ENCODE measurements around the gene BTBD17. TPM values are rescaled to one million over a fixed set of nuclear protein-coding genes. Genes with fewer than 3 reads are reported as not detected.

Gene BTBD17
- polyA plus RNA-seq, 2 donors = not detected

GRCh38 chr17:74342224-74342623 is 19.4 kb downstream of the BTBD17 start:
- H3K4me3 ChIP-seq (ENCODE audit: low read depth in 1 of 2, low read length in 2 of 2) = no peak overlapping the region
- H3K4me1 ChIP-seq (ENCODE audit: control insufficient read depth in 2 of 2, insufficient read depth in 2 of 2, low read length in 1 of 2) = no peaks in the 10 kb centered on the region
- peaks cover 0 to 3% of the 10 kb centered on the region in 2 donors for H3K9me3 ChIP-seq (ENCODE audit: control insufficient read depth in 2 of 2, insufficient read depth in 1 of 2, low read depth in 1 of 2, low read length in 1 of 2)
- H3K27ac ChIP-seq (ENCODE audit: low read depth in 2 of 2, low read length in 1 of 2) = no peak overlapping the region
- 74 to 81% methylated on average over 10 of the region's 10 CpGs for WGBS, 2 donors
- H3K27me3 ChIP-seq (ENCODE audit: control insufficient read depth in 1 of 2, insufficient read depth in 2 of 2, low read length in 2 of 2) = no peaks in the 10 kb centered on the region
- H3K36me3 ChIP-seq (ENCODE audit: control insufficient read depth in 2 of 2, insufficient read depth in 2 of 2, low read length in 1 of 2) = no peaks in the 10 kb centered on the region

DNA sequence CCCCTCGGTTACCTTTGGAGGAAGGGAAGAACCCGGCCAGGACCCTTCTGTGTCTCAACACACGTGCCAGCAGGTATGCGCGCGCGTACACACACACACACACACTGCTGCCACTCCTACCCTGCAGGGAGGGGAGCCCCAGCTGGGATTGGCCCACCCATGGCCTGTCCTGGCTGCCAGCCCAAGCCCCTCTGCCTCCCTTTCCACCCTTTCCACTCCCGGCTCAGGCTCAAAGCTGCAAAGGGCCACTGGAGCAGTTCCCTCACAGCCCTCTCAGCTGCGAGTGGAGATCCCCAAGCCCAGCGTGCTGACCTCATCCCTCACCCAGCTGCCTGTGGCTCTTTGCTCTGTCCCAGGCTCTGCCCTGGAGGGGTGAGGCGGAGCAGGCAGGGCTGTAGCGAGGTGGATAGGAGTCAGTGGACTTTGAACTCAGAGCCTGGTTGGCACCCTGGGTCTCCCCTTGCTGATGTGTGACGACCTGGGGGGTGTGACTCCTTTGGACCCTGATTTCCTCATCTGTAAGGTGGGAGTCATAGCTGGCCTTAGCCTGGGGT is 21.1 kb downstream of the BTBD17 start:
- Histone ChIP-seq H3K27me3 (ENCODE audit: control insufficient read depth in 1 of 2, insufficient read depth in 2 of 2, low read length in 2 of 2) (no peaks in the 10 kb centered on the region), H3K9me3 (ENCODE audit: control insufficient read depth in 2 of 2, insufficient read depth in 1 of 2, low read depth in 1 of 2, low read length in 1 of 2) (peaks cover 0 to 3% of the 10 kb centered on the region in 2 donors), H3K4me1 (ENCODE audit: control insufficient read depth in 2 of 2, insufficient read depth in 2 of 2, low read length in 1 of 2) (no peaks in the 10 kb centered on the region), H3K4me3 (ENCODE audit: low read depth in 1 of 2, low read length in 2 of 2) (no peak overlapping the region), H3K36me3 (ENCODE audit: control insufficient read depth in 2 of 2, insufficient read depth in 2 of 2, low read length in 1 of 2) (no peaks in the 10 kb centered on the region), H3K27ac (ENCODE audit: low read depth in 2 of 2, low read length in 1 of 2) (no peak overlapping the region)
- WGBS, 2 donors = 59 to 64% methylated on average over 8 to 13 of the region's 13 CpGs

DNA sequence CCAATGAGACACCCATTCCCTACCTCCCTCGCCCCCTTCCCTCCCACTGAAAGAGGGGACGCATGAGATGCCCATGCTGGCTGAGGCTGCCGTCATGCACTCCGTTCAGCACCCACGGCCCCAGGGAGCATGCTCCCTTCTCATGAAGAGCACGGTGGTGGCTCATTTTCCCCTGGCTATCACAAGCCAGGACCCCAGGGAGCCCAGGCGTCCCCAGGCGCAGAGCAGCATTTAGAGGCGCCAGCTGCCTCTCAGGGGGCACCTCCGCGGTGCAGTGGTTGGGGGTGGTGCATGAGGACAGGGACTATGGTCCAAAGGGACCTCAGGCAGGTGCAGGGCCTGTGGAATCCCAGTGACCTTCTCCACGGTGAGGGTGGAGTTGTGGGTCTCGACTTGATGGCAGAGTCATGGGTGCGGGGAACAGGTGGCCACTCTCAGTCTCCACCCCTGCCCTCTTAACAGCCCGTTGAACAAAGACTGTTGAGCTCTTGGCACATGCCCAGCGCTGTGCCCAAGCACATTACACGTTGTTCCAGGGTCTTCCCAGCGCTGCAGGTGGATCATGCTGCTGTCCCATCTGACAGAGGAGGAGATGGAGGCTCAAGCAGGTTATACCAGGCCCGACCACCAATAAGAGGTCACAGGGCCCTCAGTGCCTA is 22.0 kb downstream of the BTBD17 start:
- WGBS, 2 donors = 82 to 89% methylated on average over 17 to 19 of the region's 19 CpGs
- no peak overlapping the region for H3K27ac ChIP-seq (ENCODE audit: low read depth in 2 of 2, low read length in 1 of 2)
- no peaks in the 10 kb centered on the region for H3K36me3 ChIP-seq (ENCODE audit: control insufficient read depth in 2 of 2, insufficient read depth in 2 of 2, low read length in 1 of 2)
- no peaks in the 10 kb centered on the region for H3K4me1 ChIP-seq (ENCODE audit: control insufficient read depth in 2 of 2, insufficient read depth in 2 of 2, low read length in 1 of 2)
- no peaks in the 10 kb centered on the region for H3K27me3 ChIP-seq (ENCODE audit: control insufficient read depth in 1 of 2, insufficient read depth in 2 of 2, low read length in 2 of 2)
- no peak overlapping the region for H3K4me3 ChIP-seq (ENCODE audit: low read depth in 1 of 2, low read length in 2 of 2)
- H3K9me3 ChIP-seq (ENCODE audit: control insufficient read depth in 2 of 2, insufficient read depth in 1 of 2, low read depth in 1 of 2, low read length in 1 of 2) = peaks cover 0 to 3% of the 10 kb centered on the region in 2 donors

DNA sequence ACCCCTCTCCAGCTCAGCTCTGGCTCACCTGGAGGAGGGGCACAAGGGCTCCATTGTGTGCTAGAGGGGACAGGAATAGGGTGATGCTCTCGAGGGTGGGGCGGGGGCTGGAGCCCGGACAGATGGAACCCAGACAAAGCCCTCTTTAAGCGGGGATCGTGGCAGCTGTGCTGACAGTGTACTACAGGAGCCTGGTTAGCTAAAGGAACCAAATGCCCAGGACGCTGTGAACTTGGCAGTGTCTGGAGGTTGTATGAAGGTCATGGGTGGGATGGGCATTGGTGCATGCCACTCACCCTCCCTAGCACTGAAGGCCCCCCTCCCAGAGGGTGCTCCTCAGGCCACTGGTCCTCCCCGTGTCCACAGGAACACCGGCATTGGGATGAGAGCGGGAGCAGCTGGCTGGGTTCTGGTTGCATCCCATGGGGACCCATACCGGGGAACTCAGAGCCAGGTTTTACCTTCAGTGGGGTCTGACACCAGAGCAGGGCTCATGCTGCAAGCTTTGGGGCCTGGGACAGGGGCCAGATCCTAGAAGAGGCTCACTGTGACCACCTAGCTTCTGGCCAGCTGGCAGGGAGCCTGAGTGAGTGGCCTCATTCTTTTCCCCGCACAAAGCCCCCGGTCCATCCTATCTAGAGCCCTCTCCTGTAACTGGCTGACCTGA is 23.7 kb downstream of the BTBD17 start:
- H3K36me3 ChIP-seq (ENCODE audit: control insufficient read depth in 2 of 2, insufficient read depth in 2 of 2, low read length in 1 of 2) = no peaks in the 10 kb centered on the region
- 60 to 70% methylated on average over 12 of the region's 12 CpGs for WGBS, 2 donors
- no peaks in the 10 kb centered on the region for H3K4me1 ChIP-seq (ENCODE audit: control insufficient read depth in 2 of 2, insufficient read depth in 2 of 2, low read length in 1 of 2)
- H3K27me3 ChIP-seq (ENCODE audit: control insufficient read depth in 1 of 2, insufficient read depth in 2 of 2, low read length in 2 of 2) = no peaks in the 10 kb centered on the region
- H3K27ac ChIP-seq (ENCODE audit: low read depth in 2 of 2, low read length in 1 of 2) = no peak overlapping the region
- H3K9me3 ChIP-seq (ENCODE audit: control insufficient read depth in 2 of 2, insufficient read depth in 1 of 2, low read depth in 1 of 2, low read length in 1 of 2) = peaks cover 0 to 3% of the 10 kb centered on the region in 2 donors
- no peak overlapping the region for H3K4me3 ChIP-seq (ENCODE audit: low read depth in 1 of 2, low read length in 2 of 2)

- 82 to 86% methylated on average over 7 of the region's 7 CpGs for WGBS, 2 donors
- H3K4me3 ChIP-seq (ENCODE audit: low read depth in 1 of 2, low read length in 2 of 2) = no peak overlapping the region
- H3K9me3 ChIP-seq (ENCODE audit: control insufficient read depth in 2 of 2, insufficient read depth in 1 of 2, low read depth in 1 of 2, low read length in 1 of 2) = no peaks in the 10 kb centered on the region
- no peaks in the 10 kb centered on the region for H3K27me3 ChIP-seq (ENCODE audit: control insufficient read depth in 1 of 2, insufficient read depth in 2 of 2, low read length in 2 of 2)
- H3K36me3 ChIP-seq (ENCODE audit: control insufficient read depth in 2 of 2, insufficient read depth in 2 of 2, low read length in 1 of 2) = no peaks in the 10 kb centered on the region
- no peaks in the 10 kb centered on the region for H3K4me1 ChIP-seq (ENCODE audit: control insufficient read depth in 2 of 2, insufficient read depth in 2 of 2, low read length in 1 of 2)
- H3K27ac ChIP-seq (ENCODE audit: low read depth in 2 of 2, low read length in 1 of 2) = no peak overlapping the region
Measured at GRCh38 chr17:74336307-74336706, 25.4 kb downstream of the BTBD17 start.

DNA sequence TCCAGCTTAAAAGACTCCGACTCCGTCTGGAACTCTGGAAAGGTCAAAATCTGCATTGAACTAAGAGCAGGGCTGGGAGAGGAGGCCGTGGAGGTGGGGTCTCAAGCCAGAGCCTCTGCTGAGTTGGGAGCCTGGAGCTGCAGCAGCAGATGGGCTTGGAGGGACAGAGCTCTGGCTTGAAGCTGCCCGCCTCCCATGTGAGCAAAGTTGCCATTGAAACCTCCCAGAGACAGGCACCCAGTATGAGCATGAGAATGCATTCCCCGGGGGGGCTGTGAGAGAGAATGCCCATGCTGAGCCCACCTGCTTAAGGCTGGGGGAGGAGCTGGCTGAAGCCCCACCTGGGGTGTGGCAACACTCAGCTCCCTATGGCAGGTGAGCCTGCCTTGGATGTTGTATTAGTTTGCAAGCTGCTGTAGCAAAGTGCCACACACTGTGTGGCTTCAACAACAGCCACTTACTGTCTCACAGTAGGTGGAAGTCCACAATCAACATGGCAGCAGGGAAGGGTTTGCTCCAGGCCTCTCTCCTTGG is 26.1 kb downstream of the BTBD17 start:
- H3K36me3 ChIP-seq (ENCODE audit: control insufficient read depth in 2 of 2, insufficient read depth in 2 of 2, low read length in 1 of 2) = no peaks in the 10 kb centered on the region
- no peaks in the 10 kb centered on the region for H3K4me1 ChIP-seq (ENCODE audit: control insufficient read depth in 2 of 2, insufficient read depth in 2 of 2, low read length in 1 of 2)
- H3K4me3 ChIP-seq (ENCODE audit: low read depth in 1 of 2, low read length in 2 of 2) = no peak overlapping the region
- 79 to 85% methylated on average over 5 of the region's 5 CpGs for WGBS, 2 donors
- no peaks in the 10 kb centered on the region for H3K27me3 ChIP-seq (ENCODE audit: control insufficient read depth in 1 of 2, insufficient read depth in 2 of 2, low read length in 2 of 2)
- H3K27ac ChIP-seq (ENCODE audit: low read depth in 2 of 2, low read length in 1 of 2) = no peak overlapping the region
- no peaks in the 10 kb centered on the region for H3K9me3 ChIP-seq (ENCODE audit: control insufficient read depth in 2 of 2, insufficient read depth in 1 of 2, low read depth in 1 of 2, low read length in 1 of 2)

DNA sequence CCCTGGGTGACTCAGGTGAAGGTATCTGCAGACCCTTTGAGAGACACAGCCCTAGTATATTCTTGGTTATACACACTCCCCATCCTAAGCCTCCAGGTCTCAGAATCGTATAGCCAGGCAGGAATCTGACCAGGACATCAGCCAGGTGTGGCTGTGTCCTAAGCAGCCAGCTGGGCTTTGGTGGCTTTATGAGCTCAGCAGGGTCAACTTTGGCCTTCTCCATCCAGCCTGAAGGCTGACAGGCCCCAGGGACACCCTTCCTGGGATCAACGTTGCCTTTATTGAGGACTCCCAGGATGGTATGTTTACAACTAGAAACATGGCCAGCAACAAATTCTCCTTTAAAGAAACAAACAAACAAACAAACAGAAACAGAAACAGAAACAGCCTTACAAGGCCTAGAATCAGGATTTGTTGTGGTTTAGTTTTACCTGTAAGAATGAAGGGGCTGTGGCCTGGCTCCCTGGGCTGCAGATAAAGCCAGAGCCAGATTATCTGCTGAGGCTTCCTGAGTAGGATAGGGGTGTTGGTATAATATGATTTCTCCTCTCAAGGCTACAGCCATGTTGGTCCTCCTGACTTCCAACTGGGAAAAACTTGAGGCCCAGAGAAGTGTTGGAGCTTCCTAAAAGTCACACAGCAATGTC is 27.2 kb downstream of the BTBD17 start:
- no peaks in the 10 kb centered on the region for H3K9me3 ChIP-seq (ENCODE audit: control insufficient read depth in 2 of 2, insufficient read depth in 1 of 2, low read depth in 1 of 2, low read length in 1 of 2)
- H3K4me3 ChIP-seq (ENCODE audit: low read depth in 1 of 2, low read length in 2 of 2) = no peak overlapping the region
- H3K27ac ChIP-seq (ENCODE audit: low read depth in 2 of 2, low read length in 1 of 2) = no peak overlapping the region
- no peaks in the 10 kb centered on the region for H3K36me3 ChIP-seq (ENCODE audit: control insufficient read depth in 2 of 2, insufficient read depth in 2 of 2, low read length in 1 of 2)
- no peaks in the 10 kb centered on the region for H3K27me3 ChIP-seq (ENCODE audit: control insufficient read depth in 1 of 2, insufficient read depth in 2 of 2, low read length in 2 of 2)
- WGBS, 2 donors = 77 to 85% methylated on average over 2 of the region's 2 CpGs
- no peaks in the 10 kb centered on the region for H3K4me1 ChIP-seq (ENCODE audit: control insufficient read depth in 2 of 2, insufficient read depth in 2 of 2, low read length in 1 of 2)

DNA sequence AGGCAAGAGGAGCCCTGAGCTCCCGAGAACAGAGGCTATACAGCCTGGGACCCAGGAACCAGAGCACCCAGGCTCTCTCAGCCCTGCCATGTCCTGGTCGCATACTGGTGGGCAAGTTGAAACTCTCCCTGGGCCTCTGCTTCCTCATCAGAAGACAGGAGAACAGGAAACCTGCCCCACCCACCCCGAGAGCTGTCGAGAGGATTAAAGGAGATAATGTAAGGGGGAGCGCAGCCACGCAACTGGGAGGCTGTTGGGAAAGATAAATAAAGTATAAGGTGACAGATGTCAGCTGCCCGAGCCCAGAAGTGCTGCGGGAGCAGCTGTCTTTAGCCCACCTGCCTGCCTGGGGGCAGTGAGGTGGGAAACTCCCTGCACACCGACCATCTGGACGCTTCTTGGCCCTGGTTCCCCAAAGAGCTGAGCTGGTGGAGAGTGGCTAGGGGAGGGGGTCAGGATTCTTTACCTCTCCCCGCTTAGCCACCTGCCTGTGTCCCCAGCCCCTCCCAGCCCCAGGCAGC is 28.8 kb downstream of the BTBD17 start:
- no peak overlapping the region for H3K27ac ChIP-seq (ENCODE audit: low read depth in 2 of 2, low read length in 1 of 2)
- 19 to 22% methylated on average over 11 of the region's 11 CpGs for WGBS, 2 donors
- H3K9me3 ChIP-seq (ENCODE audit: control insufficient read depth in 2 of 2, insufficient read depth in 1 of 2, low read depth in 1 of 2, low read length in 1 of 2) = no peaks in the 10 kb centered on the region
- no peaks in the 10 kb centered on the region for H3K27me3 ChIP-seq (ENCODE audit: control insufficient read depth in 1 of 2, insufficient read depth in 2 of 2, low read length in 2 of 2)
- H3K4me1 ChIP-seq (ENCODE audit: control insufficient read depth in 2 of 2, insufficient read depth in 2 of 2, low read length in 1 of 2) = no peaks in the 10 kb centered on the region
- H3K36me3 ChIP-seq (ENCODE audit: control insufficient read depth in 2 of 2, insufficient read depth in 2 of 2, low read length in 1 of 2) = no peaks in the 10 kb centered on the region
- H3K4me3 ChIP-seq (ENCODE audit: low read depth in 1 of 2, low read length in 2 of 2) = no peak overlapping the region

DNA sequence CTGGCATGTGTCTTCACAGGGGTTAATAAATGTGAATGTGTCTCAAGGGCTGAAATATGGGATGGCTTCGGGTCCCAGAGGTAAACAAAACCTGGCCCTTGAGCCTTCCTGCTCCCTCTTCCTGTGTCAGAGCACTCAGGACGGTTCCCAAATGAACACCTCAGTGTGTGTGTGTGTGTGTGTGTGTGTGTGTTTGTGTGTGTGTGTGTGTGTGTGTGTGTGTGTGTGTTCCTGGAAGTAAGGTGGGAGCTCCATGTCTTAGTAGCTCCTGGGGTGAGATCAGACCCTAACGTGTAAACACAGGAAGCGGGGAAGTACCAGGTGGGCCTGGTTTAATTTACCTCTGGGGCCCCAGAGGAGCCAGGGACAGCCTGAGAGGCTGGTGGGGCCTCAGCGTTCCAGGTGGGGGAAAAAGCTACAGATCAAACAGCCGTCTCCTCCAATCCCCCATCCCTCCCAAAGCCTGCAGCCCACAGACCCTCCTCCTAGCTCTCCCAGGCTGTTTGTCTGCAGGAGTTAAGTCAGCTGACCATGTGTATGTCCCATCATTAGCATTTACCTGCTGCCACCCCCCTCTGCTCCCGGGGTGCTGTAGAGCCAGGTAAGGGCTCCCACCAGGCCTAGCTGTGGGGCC is 29.5 kb downstream of the BTBD17 start:
- no peaks in the 10 kb centered on the region for H3K4me1 ChIP-seq (ENCODE audit: control insufficient read depth in 2 of 2, insufficient read depth in 2 of 2, low read length in 1 of 2)
- H3K9me3 ChIP-seq (ENCODE audit: control insufficient read depth in 2 of 2, insufficient read depth in 1 of 2, low read depth in 1 of 2, low read length in 1 of 2) = no peaks in the 10 kb centered on the region
- H3K27me3 ChIP-seq (ENCODE audit: control insufficient read depth in 1 of 2, insufficient read depth in 2 of 2, low read length in 2 of 2) = no peaks in the 10 kb centered on the region
- H3K4me3 ChIP-seq (ENCODE audit: low read depth in 1 of 2, low read length in 2 of 2) = no peak overlapping the region
- H3K27ac ChIP-seq (ENCODE audit: low read depth in 2 of 2, low read length in 1 of 2) = no peak overlapping the region
- no peaks in the 10 kb centered on the region for H3K36me3 ChIP-seq (ENCODE audit: control insufficient read depth in 2 of 2, insufficient read depth in 2 of 2, low read length in 1 of 2)
- 67% methylated on average over 7 of the region's 7 CpGs for WGBS, 2 donors
